Ascending aorta (tissue), 2 donors: ENCODE results near the gene FAM117B. TPM values are rescaled to one million over a fixed set of nuclear protein-coding genes. Genes with fewer than 3 reads are reported as not detected.

Source experiments
- DNase-seq, 2 donors: peaks; one replicate each; pipeline ENCODE4 v3.0.0-alpha.2; 2019; ENCODE audit warnings: low spot score in 2 of 2
- H3K27ac ChIP-seq, 2 donors: fragments of 200-600 bp; sonication (generic); one replicate each; pipeline ENCODE4 v1.5.1; 2016 to 2017; ENCODE audit warnings: mild to moderate bottlenecking in 1 of 2
- H3K27me3 ChIP-seq: fragments of 200-600 bp; sonication (generic); one replicate; pipeline ENCODE4 v1.5.1; 2017
- H3K36me3 ChIP-seq, 2 donors: fragments of 200-600 bp; sonication (generic); one replicate each; pipeline ENCODE4 v1.5.1; 2016
- H3K4me1 ChIP-seq, 2 donors: fragments of 200-600 bp; sonication (generic); one replicate each; pipeline ENCODE4 v1.5.1; 2016 to 2017; ENCODE audit warnings: mild to moderate bottlenecking in 1 of 2
- H3K4me3 ChIP-seq, 2 donors: fragments of 200-600 bp; sonication (generic); one replicate each; pipeline ENCODE4 v1.5.1; 2016 to 2017; ENCODE audit warnings: mild to moderate bottlenecking in 1 of 2
- H3K9me3 ChIP-seq, 2 donors: fragments of 200-600 bp; sonication (generic); one replicate each; pipeline ENCODE4 v1.5.1; 2016
- CTCF ChIP-seq, 3 experiments: fragments of 200-600 bp in 2 of 3; fragments of 450-650 bp in 1 of 3; sonication (generic) in 2 of 3; IDR thresholded peaks; one replicate each; pipeline ENCODE4 v1.5.1; 2016 to 2019; ENCODE audit warnings: antibody characterized with exemption in 3 of 3, mild to moderate bottlenecking in 1 of 3, moderate library complexity in 1 of 3
- intact Hi-C: fragments of 100-400 bp; cut with DNase I; formaldehyde crosslinking; loops from one replicate; pipeline ENCODE4 v1.15.1; 2023
- total RNA-seq: library from RNA; depleted of rRNA; stranded (reverse); fragments of >200 nt; gene quantifications from one replicate; pipeline ENCODE4 v1.1.0, GENCODE V29; 2016

Gene FAM117B
- total RNA-seq = 30.1 TPM

DNA sequence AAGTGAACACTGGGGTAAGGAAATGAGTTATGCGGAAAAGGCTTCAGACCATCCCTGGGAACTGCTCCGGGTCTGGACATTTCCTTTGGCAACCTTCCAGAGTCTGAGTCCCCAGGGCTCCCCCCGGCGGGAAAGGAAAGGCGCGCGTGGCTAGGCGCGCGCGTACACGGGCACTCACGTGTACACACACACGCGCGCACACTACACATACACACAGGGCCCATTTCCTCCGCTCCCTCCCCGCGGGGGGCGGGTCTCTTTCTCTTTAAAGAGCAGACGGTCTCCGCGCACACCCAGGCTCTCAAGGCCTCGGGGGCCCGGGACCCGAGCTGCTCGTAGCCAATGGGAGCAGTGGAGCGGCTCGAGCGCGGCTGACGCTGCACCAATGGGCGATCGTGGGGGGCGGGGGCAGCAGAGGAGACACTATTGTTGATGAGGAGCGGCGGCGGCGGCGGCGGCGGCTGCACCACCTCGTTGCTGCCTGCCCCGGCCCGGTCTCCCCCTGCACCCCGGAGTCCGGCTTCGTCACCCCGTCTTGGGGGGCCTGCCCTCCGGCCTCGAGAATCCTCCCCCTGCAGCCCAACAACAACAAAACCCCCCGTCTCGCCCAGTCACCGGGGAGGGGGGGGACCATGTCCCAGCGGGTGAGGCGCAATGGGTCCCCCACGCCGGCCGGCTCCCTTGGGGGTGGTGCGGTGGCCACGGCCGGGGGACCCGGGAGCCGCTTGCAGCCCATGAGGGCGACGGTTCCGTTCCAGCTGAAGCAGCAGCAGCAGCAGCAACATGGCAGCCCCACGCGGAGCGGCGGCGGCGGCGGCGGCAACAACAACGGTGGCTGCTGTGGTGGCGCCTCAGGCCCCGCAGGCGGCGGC lies at the start of gene FAM117B:
FAM117B (plus strand) TSS at position 414 of the 872 bp plus-strand sequence; CDS start at position 633, 219 bp downstream.
- TF ChIP-seq CTCF (IDR thresholded peaks at IDR 0.05) = peak in 1 of 3 experiments; percentile 5
- intact Hi-C loops = loop anchor here (2.0 to 10.0 kb wide), 9 partner anchors 173 to 603 kb away; partner anchors contain the start of genes BMPR2, CARF, CYP20A1 and FZD7
- peak; percentile 99 for DNase-seq
- Histone ChIP-seq H3K4me3 (peak within 1 kb of the TSS; percentile 75 to 90), H3K4me1 (peaks cover 3 to 8% of the 10 kb centered on the region in 2 donors), H3K27me3 (no peaks in the 10 kb centered on the region), H3K9me3 (no peaks in the 10 kb centered on the region), H3K36me3 (no peaks in the 10 kb centered on the region), H3K27ac (peak within 1 kb of the TSS; percentile 78 to 87)

DNA sequence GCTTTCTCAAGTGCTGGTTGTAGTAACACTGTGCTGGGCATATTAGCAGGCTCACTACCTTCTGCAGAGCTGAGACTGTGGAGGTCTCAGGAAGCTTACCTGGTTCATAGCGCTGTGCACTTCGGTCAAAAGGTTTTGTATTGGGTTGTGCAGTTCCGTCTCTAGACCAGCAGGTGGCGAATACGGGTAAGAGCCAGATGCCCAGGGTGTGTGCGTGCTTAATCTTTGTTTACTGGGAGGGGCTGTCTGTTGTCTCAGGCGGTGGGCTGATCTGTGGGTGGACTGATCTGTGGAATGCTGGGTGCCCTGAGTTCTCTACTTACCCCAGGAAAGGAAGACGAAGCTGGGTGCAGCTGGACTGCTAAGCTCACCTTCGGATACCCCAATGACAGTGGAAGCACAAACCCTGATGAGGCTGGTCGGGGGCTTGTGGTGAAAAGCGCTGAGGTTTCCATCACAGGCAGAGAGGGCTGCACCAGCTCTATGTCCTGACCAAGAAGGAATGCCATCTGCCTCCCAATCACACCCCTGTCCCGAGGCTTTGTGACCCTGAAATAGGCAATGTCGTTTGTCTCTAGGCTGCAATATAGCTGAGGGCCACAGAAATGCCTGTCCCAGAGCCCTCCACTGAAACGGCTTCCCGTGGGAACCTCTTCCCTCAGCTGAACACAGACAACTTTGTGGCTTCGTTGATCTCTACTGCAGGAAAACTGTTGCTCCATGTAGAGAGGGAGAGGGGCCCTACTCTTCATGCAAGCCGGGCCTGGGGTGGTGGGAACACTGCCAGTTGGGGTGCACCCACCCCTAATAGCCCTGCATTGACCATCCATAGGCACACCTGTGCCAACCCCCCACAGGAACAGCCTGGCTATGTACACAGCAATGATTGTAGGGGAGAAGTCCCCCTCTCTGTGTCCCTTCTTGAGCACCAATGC lies 45.9 kb upstream of the FAM117B start:
- H3K27ac ChIP-seq = no peak overlapping the region
- H3K36me3 ChIP-seq = no peaks in the 10 kb centered on the region
- peak overlapping the region; percentile 35 to 36 for H3K4me3 ChIP-seq
- H3K27me3 ChIP-seq = no peaks in the 10 kb centered on the region
- TF ChIP-seq CTCF (IDR thresholded peaks at IDR 0.05) = peak; percentile 79 to 94 (median 90)
- H3K4me1 ChIP-seq = peaks cover 0 to 7% of the 10 kb centered on the region in 2 donors
- H3K9me3 ChIP-seq = peaks cover 0 to 2% of the 10 kb centered on the region in 2 donors
- DNase-seq = peak; percentile 18 to 82
- intact Hi-C loops = loop anchor here (2.0 to 5.0 kb wide), 2 partner anchors 48 to 283 kb away; partner anchors contain the start of gene ICA1L

DNA sequence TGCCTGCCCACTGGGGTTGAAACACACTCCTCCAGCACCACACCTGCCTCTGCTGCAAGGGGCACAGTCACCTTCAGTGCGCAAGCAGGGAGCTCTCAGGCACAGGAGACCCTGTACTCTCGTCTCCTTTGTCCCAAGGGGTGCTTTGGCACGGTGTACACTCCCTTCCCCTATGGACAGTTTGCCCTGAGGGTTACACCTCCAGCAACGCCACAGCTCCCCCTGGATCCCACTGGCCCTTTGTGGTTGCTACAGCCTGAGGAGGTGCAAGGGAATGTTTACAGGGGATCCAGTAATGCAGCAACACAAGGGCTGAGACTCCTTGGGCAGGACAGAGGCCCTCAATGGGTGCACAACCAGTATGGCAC lies 45.2 kb upstream of the FAM117B start:
- no peak for DNase-seq
- no peaks in the 10 kb centered on the region for H3K9me3 ChIP-seq
- H3K27me3 ChIP-seq = no peaks in the 10 kb centered on the region
- H3K36me3 ChIP-seq = no peaks in the 10 kb centered on the region
- H3K4me3 ChIP-seq = no peak overlapping the region
- peaks cover 0 to 7% of the 10 kb centered on the region in 2 donors for H3K4me1 ChIP-seq
- TF ChIP-seq CTCF (IDR thresholded peaks at IDR 0.05) = no peak
- intact Hi-C loops = loop anchor here (2.0 to 5.0 kb wide), 2 partner anchors 47 to 283 kb away; partner anchors contain the start of gene ICA1L
- H3K27ac ChIP-seq = no peak overlapping the region

GRCh38 chr2:202592566-202592965 lies 42.2 kb upstream of the FAM117B start:
- no peak for DNase-seq
- Histone ChIP-seq H3K27ac (no peak overlapping the region), H3K4me1 (peaks cover 0 to 7% of the 10 kb centered on the region in 2 donors), H3K27me3 (no peaks in the 10 kb centered on the region), H3K36me3 (no peaks in the 10 kb centered on the region), H3K9me3 (no peaks in the 10 kb centered on the region), H3K4me3 (no peak overlapping the region)
- no peak for TF ChIP-seq CTCF (IDR thresholded peaks at IDR 0.05)
- intact Hi-C loops = loop anchor here (10.0 kb wide), 1 partner anchor 72 kb away; no protein-coding TSS in a partner anchor

GRCh38 chr2:202599105-202599504 lies 35.7 kb upstream of the FAM117B start:
- Histone ChIP-seq H3K27me3 (no peaks in the 10 kb centered on the region), H3K4me3 (no peak overlapping the region), H3K27ac (no peak overlapping the region), H3K36me3 (no peaks in the 10 kb centered on the region), H3K4me1 (no peaks in the 10 kb centered on the region), H3K9me3 (no peaks in the 10 kb centered on the region)
- no peak for TF ChIP-seq CTCF (IDR thresholded peaks at IDR 0.05)
- intact Hi-C loops = loop anchor here (10.0 kb wide), 1 partner anchor 66 kb away; no protein-coding TSS in a partner anchor
- no peak for DNase-seq
